Measurements from ENCODE around the gene FABP3.

FABP3 gene

GRCh38 chr1:31336687-31337467, 36.0 kb downstream of the FABP3 start:
- DNase-seq (ENCODE audit: insufficient read length, low spot score) (no peak), FAIRE-seq (no peak)
- TF ChIP-seq PAX5 (IDR thresholded peaks at IDR 0.05; ENCODE audit: insufficient read depth, low read length, severe bottlenecking): no peak
- TF ChIP-seq POU2F2 (IDR thresholded peaks at IDR 0.05; ENCODE audit: low read depth, low read length): no peak
- TF ChIP-seq POLR2A (IDR thresholded peaks at IDR 0.05; ENCODE audit: low read depth, low read length): no peak
- no peak for TF ChIP-seq POLR2AphosphoS5 (IDR thresholded peaks at IDR 0.05; ENCODE audit: low read depth, low read length)
- no peak for TF ChIP-seq TAF1 (IDR thresholded peaks at IDR 0.05; ENCODE audit: low read depth, low read length)
- TF ChIP-seq SPI1 (IDR thresholded peaks at IDR 0.05; ENCODE audit: low read depth, low read length): no peak

DNA sequence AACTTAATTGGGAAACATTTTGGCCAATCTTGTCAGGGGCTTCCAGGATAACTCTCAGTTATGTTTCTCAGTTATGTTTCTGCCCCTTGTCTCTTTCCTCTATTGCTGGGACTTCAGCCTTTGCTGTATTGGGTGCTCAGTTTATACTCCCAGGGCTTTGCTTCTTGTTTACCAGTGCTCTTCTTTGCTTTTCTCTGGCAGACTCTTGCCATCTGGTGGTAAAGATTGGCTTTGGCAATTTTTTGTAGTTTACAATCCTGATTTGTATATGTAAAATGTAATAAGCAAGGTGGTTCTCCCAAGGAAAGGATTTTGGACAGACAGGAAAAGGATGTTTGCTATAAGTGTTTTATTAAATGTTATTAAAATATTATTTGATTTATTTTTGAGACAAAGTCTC, 37.9 kb downstream of the FABP3 start:
- DNase-seq (ENCODE audit: insufficient read length, low spot score) (peak; percentile 6), FAIRE-seq (no peak)
- TF ChIP-seq TAF1 (IDR thresholded peaks at IDR 0.05; ENCODE audit: low read depth, low read length): no peak
- no peak for TF ChIP-seq PAX5 (IDR thresholded peaks at IDR 0.05; ENCODE audit: insufficient read depth, low read length, severe bottlenecking)
- TF ChIP-seq SPI1 (IDR thresholded peaks at IDR 0.05; ENCODE audit: low read depth, low read length): no peak
- TF ChIP-seq POLR2AphosphoS5 (IDR thresholded peaks at IDR 0.05; ENCODE audit: low read depth, low read length): no peak
- TF ChIP-seq POU2F2 (IDR thresholded peaks at IDR 0.05; ENCODE audit: low read depth, low read length): no peak
- TF ChIP-seq POLR2A (IDR thresholded peaks at IDR 0.05; ENCODE audit: low read depth, low read length): no peak

- TF ChIP-seq SPI1 (IDR thresholded peaks at IDR 0.05; ENCODE audit: low read depth, low read length): no peak
- TF ChIP-seq POLR2AphosphoS5 (IDR thresholded peaks at IDR 0.05; ENCODE audit: low read depth, low read length): no peak
- no peak for TF ChIP-seq PAX5 (IDR thresholded peaks at IDR 0.05; ENCODE audit: insufficient read depth, low read length, severe bottlenecking)
- no peak for TF ChIP-seq TAF1 (IDR thresholded peaks at IDR 0.05; ENCODE audit: low read depth, low read length)
- TF ChIP-seq POLR2A (IDR thresholded peaks at IDR 0.05; ENCODE audit: low read depth, low read length): no peak
- no peak for TF ChIP-seq POU2F2 (IDR thresholded peaks at IDR 0.05; ENCODE audit: low read depth, low read length)
- FAIRE-seq (no peak), DNase-seq (ENCODE audit: insufficient read length, low spot score) (no peak)
Observed at GRCh38 chr1:31327381-31327780, 45.5 kb downstream of the FABP3 start.

GRCh38 chr1:31326461-31326860, 46.4 kb downstream of the FABP3 start:
- TF ChIP-seq PAX5 (IDR thresholded peaks at IDR 0.05; ENCODE audit: insufficient read depth, low read length, severe bottlenecking) (no peak), TAF1 (IDR thresholded peaks at IDR 0.05; ENCODE audit: low read depth, low read length) (no peak), POLR2AphosphoS5 (IDR thresholded peaks at IDR 0.05; ENCODE audit: low read depth, low read length) (no peak), POLR2A (IDR thresholded peaks at IDR 0.05; ENCODE audit: low read depth, low read length) (no peak), POU2F2 (IDR thresholded peaks at IDR 0.05; ENCODE audit: low read depth, low read length) (no peak), SPI1 (IDR thresholded peaks at IDR 0.05; ENCODE audit: low read depth, low read length) (no peak)
- FAIRE-seq (no peak), DNase-seq (ENCODE audit: insufficient read length, low spot score) (no peak)

GRCh38 chr1:31324992-31325391, 47.9 kb downstream of the FABP3 start:
- TF ChIP-seq POLR2A (IDR thresholded peaks at IDR 0.05; ENCODE audit: low read depth, low read length) (no peak), SPI1 (IDR thresholded peaks at IDR 0.05; ENCODE audit: low read depth, low read length) (no peak), TAF1 (IDR thresholded peaks at IDR 0.05; ENCODE audit: low read depth, low read length) (no peak), POLR2AphosphoS5 (IDR thresholded peaks at IDR 0.05; ENCODE audit: low read depth, low read length) (no peak), POU2F2 (IDR thresholded peaks at IDR 0.05; ENCODE audit: low read depth, low read length) (no peak), PAX5 (IDR thresholded peaks at IDR 0.05; ENCODE audit: insufficient read depth, low read length, severe bottlenecking) (no peak)
- DNase-seq (ENCODE audit: insufficient read length, low spot score) (no peak), FAIRE-seq (no peak)

GRCh38 chr1:31324093-31324492, 48.8 kb downstream of the FABP3 start:
- no peak for DNase-seq (ENCODE audit: insufficient read length, low spot score)
- no peak for FAIRE-seq
- TF ChIP-seq POU2F2 (IDR thresholded peaks at IDR 0.05; ENCODE audit: low read depth, low read length) (no peak), POLR2AphosphoS5 (IDR thresholded peaks at IDR 0.05; ENCODE audit: low read depth, low read length) (no peak), TAF1 (IDR thresholded peaks at IDR 0.05; ENCODE audit: low read depth, low read length) (no peak), POLR2A (IDR thresholded peaks at IDR 0.05; ENCODE audit: low read depth, low read length) (no peak), PAX5 (IDR thresholded peaks at IDR 0.05; ENCODE audit: insufficient read depth, low read length, severe bottlenecking) (no peak), SPI1 (IDR thresholded peaks at IDR 0.05; ENCODE audit: low read depth, low read length) (no peak)

DNA sequence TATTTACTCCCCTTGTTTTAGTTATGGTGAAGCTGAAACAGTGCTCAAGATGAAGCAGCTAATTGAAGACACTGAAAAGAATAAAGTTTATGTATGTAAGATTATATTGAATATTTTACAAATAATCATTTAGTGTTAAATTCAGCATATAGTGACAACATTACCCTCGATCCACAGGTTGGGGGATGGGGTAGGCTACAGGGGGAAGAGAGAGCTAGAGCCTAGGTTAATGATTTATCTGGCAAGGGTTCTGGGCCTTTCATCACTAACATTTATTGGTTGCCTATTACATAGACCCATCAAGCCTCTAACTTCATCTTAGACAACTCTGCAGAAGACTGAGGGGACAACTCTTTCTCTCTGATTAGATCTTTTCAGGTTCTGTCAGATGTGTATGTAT, 54.7 kb downstream of the FABP3 start:
- DNase-seq (ENCODE audit: insufficient read length, low spot score) (no peak), FAIRE-seq (no peak)
- no peak for TF ChIP-seq POLR2A (IDR thresholded peaks at IDR 0.05; ENCODE audit: low read depth, low read length)
- TF ChIP-seq SPI1 (IDR thresholded peaks at IDR 0.05; ENCODE audit: low read depth, low read length): no peak
- no peak for TF ChIP-seq PAX5 (IDR thresholded peaks at IDR 0.05; ENCODE audit: insufficient read depth, low read length, severe bottlenecking)
- no peak for TF ChIP-seq POU2F2 (IDR thresholded peaks at IDR 0.05; ENCODE audit: low read depth, low read length)
- TF ChIP-seq POLR2AphosphoS5 (IDR thresholded peaks at IDR 0.05; ENCODE audit: low read depth, low read length): no peak
- TF ChIP-seq TAF1 (IDR thresholded peaks at IDR 0.05; ENCODE audit: low read depth, low read length): no peak

DNA sequence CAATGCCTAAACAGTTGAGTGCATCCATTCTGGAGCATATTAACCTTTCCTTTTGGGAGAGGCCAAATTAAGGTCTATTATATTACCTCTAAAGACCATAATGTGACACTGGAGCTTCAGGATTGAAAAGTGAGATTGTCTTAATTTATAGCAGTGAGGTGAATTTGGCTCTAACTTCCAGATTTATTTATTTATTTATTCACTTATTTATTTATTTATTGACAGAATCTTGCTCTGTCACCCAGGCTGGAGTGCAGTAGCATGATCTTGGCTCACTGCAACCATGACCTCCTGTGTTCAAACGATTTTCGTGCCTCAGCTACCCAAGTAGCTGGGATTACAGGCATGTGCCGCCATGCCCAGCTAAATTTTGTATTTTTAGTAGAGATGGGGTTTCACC, 57.0 kb downstream of the FABP3 start:
- FAIRE-seq (no peak), DNase-seq (ENCODE audit: insufficient read length, low spot score) (no peak)
- TF ChIP-seq POU2F2 (IDR thresholded peaks at IDR 0.05; ENCODE audit: low read depth, low read length) (no peak), POLR2AphosphoS5 (IDR thresholded peaks at IDR 0.05; ENCODE audit: low read depth, low read length) (no peak), TAF1 (IDR thresholded peaks at IDR 0.05; ENCODE audit: low read depth, low read length) (no peak), SPI1 (IDR thresholded peaks at IDR 0.05; ENCODE audit: low read depth, low read length) (no peak), POLR2A (IDR thresholded peaks at IDR 0.05; ENCODE audit: low read depth, low read length) (no peak), PAX5 (IDR thresholded peaks at IDR 0.05; ENCODE audit: insufficient read depth, low read length, severe bottlenecking) (no peak)
